ENCODE data around the gene HSPB2. TPM values are rescaled to one million over a fixed set of nuclear protein-coding genes. Genes with fewer than 3 reads are reported as not detected.

HSPB2 gene
- total and polyA plus RNA-seq, 10 of the 15 experiments (the other 5 are each of a cell fraction or from before 2014, with no cell fraction given): not detected

DNA sequence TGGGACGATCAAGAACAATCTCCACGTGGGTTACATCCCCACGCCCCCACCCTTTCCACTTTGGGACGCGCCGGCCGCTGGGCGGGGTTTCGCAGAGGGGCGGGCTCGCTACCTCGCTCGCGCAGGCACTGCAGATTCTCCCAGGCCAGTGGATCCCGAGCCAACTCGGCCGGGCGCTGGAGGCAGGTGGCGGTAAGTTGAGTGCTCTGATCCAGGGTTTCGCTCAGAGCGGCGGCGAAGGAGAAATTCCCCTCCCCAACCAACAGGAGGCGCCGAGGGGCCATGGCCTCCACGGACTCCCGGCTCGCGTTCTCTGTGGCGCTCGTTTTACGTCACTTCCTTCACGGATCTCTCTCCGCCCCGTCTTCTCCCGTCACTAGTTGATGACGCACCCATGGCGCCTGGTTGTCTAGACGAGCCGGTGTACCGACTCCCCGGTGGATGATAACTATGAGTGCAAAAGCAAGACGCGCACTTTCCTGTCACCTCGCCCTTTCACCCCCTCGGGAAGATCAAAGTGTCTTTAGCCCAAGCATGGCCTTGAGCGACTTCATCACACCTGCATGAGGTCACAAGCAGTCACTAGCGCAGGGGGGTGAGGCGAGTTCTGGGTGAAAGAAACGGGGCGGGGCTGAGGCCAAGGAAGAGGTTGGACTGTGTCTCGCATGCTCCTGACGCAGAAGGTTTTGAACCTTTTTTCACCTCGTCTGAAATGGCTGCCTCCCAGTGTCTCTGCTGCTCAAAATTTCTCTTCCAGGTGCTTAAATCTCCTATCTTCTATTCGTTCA lies 33.5 kb upstream of the HSPB2 start, which contains the start of the genes CFAP68 and FDXACB1 (continued):
- TF ChIP-seq POLR2AphosphoS2 (IDR thresholded peaks at IDR 0.05; ENCODE audit: low read depth, low read length): peak; percentile 87; the same call in 1 of the 2 replicates
- no peak for TF ChIP-seq CHD4 (IDR thresholded peaks at IDR 0.05)
- TF ChIP-seq BHLHE40 (IDR thresholded peaks at IDR 0.05; ENCODE audit: borderline replicate concordance in 1 of 2, low read depth in 2 of 2, low read length in 1 of 2): peak; percentile 48 to 54; a peak in 3 of 4 replicates
- TF ChIP-seq CHD1 (IDR thresholded peaks at IDR 0.05; ENCODE audit: low read depth, low read length): peak; percentile 58; the same call in 1 of the 2 replicates
- TF ChIP-seq, protein P1, sequence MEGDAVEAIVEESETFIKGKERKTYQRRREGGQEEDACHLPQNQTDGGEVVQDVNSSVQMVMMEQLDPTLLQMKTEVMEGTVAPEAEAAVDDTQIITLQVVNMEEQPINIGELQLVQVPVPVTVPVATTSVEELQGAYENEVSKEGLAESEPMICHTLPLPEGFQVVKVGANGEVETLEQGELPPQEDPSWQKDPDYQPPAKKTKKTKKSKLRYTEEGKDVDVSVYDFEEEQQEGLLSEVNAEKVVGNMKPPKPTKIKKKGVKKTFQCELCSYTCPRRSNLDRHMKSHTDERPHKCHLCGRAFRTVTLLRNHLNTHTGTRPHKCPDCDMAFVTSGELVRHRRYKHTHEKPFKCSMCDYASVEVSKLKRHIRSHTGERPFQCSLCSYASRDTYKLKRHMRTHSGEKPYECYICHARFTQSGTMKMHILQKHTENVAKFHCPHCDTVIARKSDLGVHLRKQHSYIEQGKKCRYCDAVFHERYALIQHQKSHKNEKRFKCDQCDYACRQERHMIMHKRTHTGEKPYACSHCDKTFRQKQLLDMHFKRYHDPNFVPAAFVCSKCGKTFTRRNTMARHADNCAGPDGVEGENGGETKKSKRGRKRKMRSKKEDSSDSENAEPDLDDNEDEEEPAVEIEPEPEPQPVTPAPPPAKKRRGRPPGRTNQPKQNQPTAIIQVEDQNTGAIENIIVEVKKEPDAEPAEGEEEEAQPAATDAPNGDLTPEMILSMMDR (IDR thresholded peaks at IDR 0.05 in 2 of 3, conservative IDR thresholded peaks at IDR 0.05 in 1 of 3; ENCODE audit: control insufficient read depth in 2 of 3, extremely low read depth in 1 of 3, insufficient read depth in 1 of 3, low read depth in 3 of 3, low read length in 3 of 3): peak; percentile 96 to 97 (median 97); a peak in 5 of 6 replicates
- TF ChIP-seq RCOR1 (conservative IDR thresholded peaks at IDR 0.05; ENCODE audit: low read depth, low read length): no peak
- no peak for TF ChIP-seq NFXL1 (IDR thresholded peaks at IDR 0.05; ENCODE audit: borderline replicate concordance)
- TF ChIP-seq FOS (IDR thresholded peaks at IDR 0.05; ENCODE audit: borderline replicate concordance, extremely low read depth, insufficient read length): no peak
- TF ChIP-seq SUPT20H (IDR thresholded peaks at IDR 0.05; ENCODE audit: borderline replicate concordance, control insufficient read depth, low read depth, low read length): no peak
- no peak for TF ChIP-seq DPF2 (IDR thresholded peaks at IDR 0.05)
- no peak for TF ChIP-seq KAT2A (conservative IDR thresholded peaks at IDR 0.05; ENCODE audit: control insufficient read depth, low read depth, low read length)
- TF ChIP-seq ZNF384 (IDR thresholded peaks at IDR 0.05; ENCODE audit: borderline replicate concordance, low read depth, low read length): no peak
- 0 out of 2 replicates have a peak, but pooled peaks have one; percentile 72 for TF ChIP-seq STAT3 (IDR thresholded peaks at IDR 0.05; ENCODE audit: low read depth, low read length)
- TF ChIP-seq MEF2B (IDR thresholded peaks at IDR 0.05; ENCODE audit: partially characterized antibody, poor library complexity, severe bottlenecking): no peak
- TF ChIP-seq SIN3A (IDR thresholded peaks at IDR 0.05; ENCODE audit: low read depth, low read length): no peak; the same call in 1 of the 2 replicates
- peak; percentile 61 for TF ChIP-seq SP1 (IDR thresholded peaks at IDR 0.05; ENCODE audit: low read depth, low read length)
- TF ChIP-seq SRF (IDR thresholded peaks at IDR 0.05; ENCODE audit: low read depth in 2 of 2, low read length in 2 of 2): peak in 1 of 2 experiments; percentile 77; a peak in 2 of 4 replicates
- TF ChIP-seq KDM1A (IDR thresholded peaks at IDR 0.05; ENCODE audit: borderline replicate concordance): no peak
- TF ChIP-seq EGR1 (IDR thresholded peaks at IDR 0.05; ENCODE audit: borderline replicate concordance in 1 of 2, low read depth in 2 of 2, low read length in 2 of 2): 0 out of 3 replicates have a peak, but pooled peaks of 1 of the 2 experiments have one; percentile 42
- 0 out of 2 replicates have a peak, but pooled peaks have one; percentile 83 for TF ChIP-seq ZNF592 (IDR thresholded peaks at IDR 0.05)
- TF ChIP-seq CREB1 (IDR thresholded peaks at IDR 0.05; ENCODE audit: low read depth): peak; percentile 99
